GM06990 (cell line): ENCODE measurements around the gene NMS.

ENCODE experiments used
- DNase-seq: peaks from one replicate; pipeline ENCODE4 v3.0.0-alpha.2; 2011; ENCODE audit not compliant: insufficient read length; ENCODE audit errors: extremely low read depth
- H3K27me3 ChIP-seq: replicated peaks from 2 replicates; pipeline ENCODE4 v1.6.0; 2011; ENCODE audit warnings: low read length; ENCODE audit not compliant: control insufficient read depth, insufficient read depth
- H3K36me3 ChIP-seq: 2 replicates; pipeline ENCODE4 v1.5.1; 2011; ENCODE audit warnings: low read length; ENCODE audit not compliant: control insufficient read depth, insufficient read depth
- H3K4me3 ChIP-seq: replicated peaks from 2 replicates; pipeline ENCODE4 v1.5.1; 2011; ENCODE audit warnings: low read depth, mild to moderate bottlenecking, control low read depth, low read length
- CTCF ChIP-seq: IDR thresholded peaks from 2 replicates; pipeline ENCODE4 v1.5.1; 2011; ENCODE audit warnings: low read length, control low read depth, mild to moderate bottlenecking, inconsistent platforms; ENCODE audit not compliant: insufficient read depth, poor library complexity, severe bottlenecking

The NMS gene

GRCh38 chr2:100470182-100470581 lies at the start of gene NMS:
TSS of gene NMS (plus strand) at chr2:100470482. CDS start at chr2:100470489, 7 bp downstream.
- Histone ChIP-seq H3K36me3 (no peaks in the 10 kb centered on the region), H3K27me3 (no peaks in the 10 kb centered on the region; the same call in 1 of the 2 replicates), H3K4me3 (no peak within 1 kb of the TSS)
- TF ChIP-seq CTCF = no peak
- no peak for DNase-seq

GRCh38 chr2:100422320-100423055 lies 47.8 kb upstream of the NMS start:
- Histone ChIP-seq H3K36me3 (no peaks in the 10 kb centered on the region), H3K4me3 (no peak overlapping the region), H3K27me3 (no peaks in the 10 kb centered on the region)
- no peak for DNase-seq
- TF ChIP-seq CTCF = peak; percentile 23

GRCh38 chr2:100423631-100424030 lies 46.7 kb upstream of the NMS start:
- Histone ChIP-seq H3K4me3 (no peak overlapping the region), H3K36me3 (no peaks in the 10 kb centered on the region), H3K27me3 (no peaks in the 10 kb centered on the region)
- DNase-seq = no peak
- no peak for TF ChIP-seq CTCF

- Histone ChIP-seq H3K4me3 (no peak overlapping the region), H3K27me3 (no peaks in the 10 kb centered on the region), H3K36me3 (no peaks in the 10 kb centered on the region)
- TF ChIP-seq CTCF = no peak
- DNase-seq = no peak
Observed at GRCh38 chr2:100424277-100424875, 45.9 kb upstream of the NMS start.

GRCh38 chr2:100425107-100425506 lies 45.2 kb upstream of the NMS start:
- no peaks in the 10 kb centered on the region for H3K27me3 ChIP-seq
- no peak for TF ChIP-seq CTCF
- H3K4me3 ChIP-seq = no peak overlapping the region
- H3K36me3 ChIP-seq = no peaks in the 10 kb centered on the region
- no peak for DNase-seq
